Large intestine (tissue), 3 donors: Measurements from ENCODE around the gene ZNF879. TPM values are rescaled to one million over a fixed set of nuclear protein-coding genes. Genes with fewer than 3 reads are reported as not detected.

Source experiments
- DNase-seq, 2 donors: peaks; one replicate each; pipeline versions ENCODE4 v3.0.0 to v3.0.0-alpha.2; 2013
- H3K27ac ChIP-seq: one replicate; pipeline ENCODE4 v1.5.1; 2013; ENCODE audit warnings: low read length
- H3K27me3 ChIP-seq: 2 replicates; pipeline ENCODE4 v1.6.1; 2013; ENCODE audit warnings: low read length; ENCODE audit not compliant: control insufficient read depth, insufficient read depth
- H3K36me3 ChIP-seq: 2 replicates; pipeline ENCODE4 v1.6.1; 2013; ENCODE audit warnings: low read length; ENCODE audit not compliant: control insufficient read depth, insufficient read depth
- H3K4me1 ChIP-seq: one replicate; pipeline ENCODE4 v1.6.1; 2013; ENCODE audit warnings: low read length; ENCODE audit not compliant: control insufficient read depth, insufficient read depth
- H3K4me3 ChIP-seq: one replicate; pipeline ENCODE4 v1.5.1; 2013; ENCODE audit warnings: low read length
- H3K9me3 ChIP-seq: one replicate; pipeline ENCODE4 v1.6.1; 2013; ENCODE audit warnings: mild to moderate bottlenecking, low read depth, low read length, moderate library complexity; ENCODE audit not compliant: control insufficient read depth
- WGBS: methylation state at CpG from one replicate; pipeline ENCODE4 v1.1.5; 2013; ENCODE audit warnings: low lambda C conversion rate; ENCODE audit not compliant: insufficient coverage; 5-methylcytosine and 5-hydroxymethylcytosine counted together
- polyA plus RNA-seq: library from polyadenylated mRNA; unstranded; fragments of 120-200 nt; gene quantifications from one replicate; pipeline ENCODE4 v1.2.1, GENCODE V29; 2013

ZNF879 gene
- polyA plus RNA-seq, 1 donor: 3.8 TPM

GRCh38 chr5:178991190-178992145, 32.1 kb upstream of the ZNF879 start:
- no CpG with 5 or more reads among the region's 28 CpGs for WGBS
- Histone ChIP-seq H3K4me1 (no peaks in the 10 kb centered on the region), H3K4me3 (no peak overlapping the region), H3K9me3 (peaks cover 31% of the 10 kb centered on the region), H3K27me3 (peaks cover 37% of the 10 kb centered on the region), H3K36me3 (no peaks in the 10 kb centered on the region), H3K27ac (no peak overlapping the region)
- DNase-seq: no peak

DNA sequence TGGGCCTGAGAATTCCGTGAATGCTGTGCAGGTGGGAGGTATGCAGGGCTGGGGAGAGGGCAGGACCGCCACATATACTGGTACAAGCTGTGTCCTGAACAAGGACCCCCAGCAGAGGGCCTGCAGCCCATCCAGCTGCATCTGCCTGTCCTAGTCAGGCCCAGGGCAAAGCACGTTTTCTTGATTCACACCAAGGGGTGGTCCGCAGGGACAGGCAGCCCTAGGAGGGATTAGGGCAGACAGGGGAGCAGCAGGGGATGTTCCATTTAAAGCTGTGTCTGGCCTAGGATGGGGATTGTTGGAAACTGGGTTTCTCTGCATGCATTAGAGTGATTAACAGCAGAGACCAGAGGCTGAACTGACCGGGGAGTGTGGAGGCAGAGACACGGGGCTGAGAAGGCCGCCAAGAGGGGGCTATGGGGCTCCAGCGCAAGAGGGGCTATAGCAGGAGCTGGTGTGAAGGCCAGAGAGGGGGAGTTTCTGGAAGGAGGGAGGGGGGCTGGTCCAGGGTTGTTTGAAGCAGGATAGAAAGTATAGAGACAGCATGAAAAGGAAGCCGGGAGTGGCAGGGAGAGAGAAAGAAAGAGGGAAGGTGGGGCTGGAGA, 31.2 kb upstream of the ZNF879 start:
- H3K36me3 ChIP-seq: no peaks in the 10 kb centered on the region
- DNase-seq: no peak
- H3K9me3 ChIP-seq: peaks cover 27% of the 10 kb centered on the region
- no peak overlapping the region for H3K4me3 ChIP-seq
- H3K27ac ChIP-seq: no peak overlapping the region
- 17% methylated on average over 1 of the region's 9 CpGs for WGBS
- peaks cover 42% of the 10 kb centered on the region for H3K27me3 ChIP-seq
- H3K4me1 ChIP-seq: no peaks in the 10 kb centered on the region

DNA sequence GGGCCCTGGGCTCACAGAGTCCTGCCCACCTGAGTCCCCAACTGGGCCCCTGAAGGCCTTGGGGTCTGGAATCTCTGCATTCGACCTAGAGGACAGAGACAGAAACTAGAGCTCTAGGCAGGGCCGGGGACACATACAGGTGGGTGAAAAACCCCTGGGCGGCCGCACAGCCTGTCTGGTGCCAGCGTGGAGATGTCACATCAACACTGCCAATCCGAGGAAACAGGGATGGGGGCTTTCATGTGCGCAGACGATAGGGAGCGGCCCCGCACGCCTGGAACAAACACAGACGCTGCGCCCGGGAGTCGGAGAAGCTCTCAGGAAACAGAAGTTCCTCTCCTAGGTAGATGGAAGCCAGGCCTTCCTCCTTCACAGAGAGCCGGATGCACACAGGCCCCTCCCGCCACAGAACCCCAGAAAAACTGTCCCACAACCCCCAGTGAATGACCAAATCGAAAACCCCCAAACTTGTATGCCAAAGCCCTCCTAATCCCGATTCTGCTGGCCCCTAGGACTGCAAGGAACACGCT, 30.3 kb upstream of the ZNF879 start:
- WGBS: no CpG with 5 or more reads among the region's 20 CpGs
- H3K27ac ChIP-seq: no peak overlapping the region
- peaks cover 42% of the 10 kb centered on the region for H3K27me3 ChIP-seq
- H3K36me3 ChIP-seq: no peaks in the 10 kb centered on the region
- no peak for DNase-seq
- no peak overlapping the region for H3K4me3 ChIP-seq
- H3K4me1 ChIP-seq: no peaks in the 10 kb centered on the region
- peaks cover 25% of the 10 kb centered on the region for H3K9me3 ChIP-seq

DNA sequence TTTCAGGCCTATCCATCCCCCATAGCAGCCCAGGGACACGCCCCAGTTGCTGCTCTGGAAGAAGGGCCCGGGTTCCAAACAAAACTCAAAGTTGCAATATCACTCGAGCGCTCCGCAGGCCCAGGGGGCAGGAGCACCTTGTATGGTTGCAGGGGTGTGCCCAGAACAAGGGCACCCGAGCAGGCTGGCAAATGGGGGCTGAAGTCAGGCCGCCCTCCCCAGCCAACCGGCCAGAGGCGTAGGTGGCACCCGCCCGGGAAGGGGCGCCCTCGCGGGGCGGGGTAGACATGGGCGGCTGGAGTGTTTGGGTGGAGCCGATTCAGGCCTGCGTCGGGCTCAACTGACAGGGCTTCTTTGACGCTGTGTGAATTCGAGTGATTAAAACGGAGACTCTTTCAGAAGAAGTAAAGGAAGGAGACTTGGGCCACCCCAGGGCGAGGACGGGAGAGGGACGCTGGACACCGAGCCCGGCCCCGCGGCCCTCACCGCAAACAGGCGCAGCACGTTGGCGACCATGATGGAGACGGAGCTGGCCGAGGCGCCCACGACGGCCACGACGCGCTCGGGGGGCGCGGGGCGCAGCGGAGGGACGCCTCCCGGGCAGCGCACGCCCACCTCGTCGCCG, 29.5 kb upstream of the ZNF879 start:
- H3K36me3 ChIP-seq: no peaks in the 10 kb centered on the region
- DNase-seq: no peak
- peaks cover 18% of the 10 kb centered on the region for H3K9me3 ChIP-seq
- H3K27ac ChIP-seq: no peak overlapping the region
- H3K4me3 ChIP-seq: no peak overlapping the region
- WGBS: no CpG with 5 or more reads among the region's 53 CpGs
- no peaks in the 10 kb centered on the region for H3K4me1 ChIP-seq
- H3K27me3 ChIP-seq: peaks cover 42% of the 10 kb centered on the region

GRCh38 chr5:178994580-178995340, 28.8 kb upstream of the ZNF879 start, which contains the start of gene GRM6:
TSS of gene GRM6 (minus strand) at chr5:178995320. CDS start at chr5:178994944, 376 bp downstream.
- Histone ChIP-seq H3K36me3 (no peaks in the 10 kb centered on the region), H3K27ac (no peak within 1 kb of the TSS), H3K9me3 (peaks cover 15% of the 10 kb centered on the region), H3K4me1 (no peaks in the 10 kb centered on the region), H3K27me3 (peaks cover 42% of the 10 kb centered on the region), H3K4me3 (no peak within 1 kb of the TSS)
- no CpG with 5 or more reads among the region's 97 CpGs for WGBS
- peak in 1 of 2 donors; percentile 16 for DNase-seq

GRCh38 chr5:178995341-178995690, 28.3 kb upstream of the ZNF879 start:
- no peaks in the 10 kb centered on the region for H3K4me1 ChIP-seq
- H3K27me3 ChIP-seq: peaks cover 42% of the 10 kb centered on the region
- H3K9me3 ChIP-seq: peaks cover 13% of the 10 kb centered on the region
- no peak overlapping the region for H3K27ac ChIP-seq
- no peaks in the 10 kb centered on the region for H3K36me3 ChIP-seq
- DNase-seq: no peak
- 100% methylated on average over 1 of the region's 6 CpGs for WGBS
- no peak overlapping the region for H3K4me3 ChIP-seq

DNA sequence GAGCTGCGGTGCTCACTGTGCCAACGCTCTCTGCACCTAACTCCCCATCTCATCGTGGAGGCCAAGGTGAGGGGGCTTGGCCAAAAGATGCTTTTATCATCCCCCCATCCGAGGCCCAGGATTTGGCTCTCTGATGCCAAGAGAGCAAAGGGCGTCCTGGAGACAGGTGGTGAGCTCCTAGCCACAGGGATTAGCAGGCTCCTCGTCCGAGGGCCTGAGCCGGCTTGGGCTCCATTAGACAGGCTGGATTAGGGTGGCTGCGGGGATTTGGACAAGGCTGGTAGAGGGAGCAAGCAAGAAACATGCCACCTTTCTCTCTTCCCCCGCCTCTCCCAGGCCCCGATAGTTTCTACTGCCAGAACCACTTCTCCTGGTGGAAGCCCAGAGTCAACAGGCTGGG, 27.4 kb upstream of the ZNF879 start:
- Histone ChIP-seq H3K27ac (no peak overlapping the region), H3K4me1 (no peaks in the 10 kb centered on the region), H3K27me3 (peaks cover 42% of the 10 kb centered on the region), H3K9me3 (peaks cover 4% of the 10 kb centered on the region), H3K36me3 (no peaks in the 10 kb centered on the region), H3K4me3 (no peak overlapping the region)
- WGBS: no CpG with 5 or more reads among the region's 11 CpGs
- no peak for DNase-seq

DNA sequence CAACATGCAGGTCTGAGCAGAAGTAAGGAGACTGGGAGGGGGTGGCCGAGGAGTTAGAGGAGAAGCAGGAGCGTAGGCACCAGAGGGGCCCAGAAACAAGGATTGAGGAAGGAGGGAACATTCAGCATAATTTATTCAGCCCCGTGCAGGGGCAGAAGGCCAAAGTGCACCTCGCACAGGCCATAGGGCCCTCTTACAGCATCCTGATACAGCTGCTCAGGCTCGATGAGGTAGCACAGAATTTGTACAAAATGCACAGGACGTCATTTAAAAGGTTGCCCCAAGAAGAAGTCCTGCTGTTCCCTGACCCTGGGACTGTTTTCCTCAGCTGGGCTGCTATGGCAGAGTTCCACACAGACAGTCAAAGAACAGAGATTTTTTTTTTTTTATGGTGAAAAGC, 26.4 kb upstream of the ZNF879 start:
- WGBS: no CpG with 5 or more reads among the region's 6 CpGs
- peaks cover 5% of the 10 kb centered on the region for H3K9me3 ChIP-seq
- DNase-seq: no peak
- H3K27me3 ChIP-seq: peaks cover 42% of the 10 kb centered on the region
- no peaks in the 10 kb centered on the region for H3K4me1 ChIP-seq
- no peaks in the 10 kb centered on the region for H3K36me3 ChIP-seq
- no peak overlapping the region for H3K27ac ChIP-seq
- no peak overlapping the region for H3K4me3 ChIP-seq

DNA sequence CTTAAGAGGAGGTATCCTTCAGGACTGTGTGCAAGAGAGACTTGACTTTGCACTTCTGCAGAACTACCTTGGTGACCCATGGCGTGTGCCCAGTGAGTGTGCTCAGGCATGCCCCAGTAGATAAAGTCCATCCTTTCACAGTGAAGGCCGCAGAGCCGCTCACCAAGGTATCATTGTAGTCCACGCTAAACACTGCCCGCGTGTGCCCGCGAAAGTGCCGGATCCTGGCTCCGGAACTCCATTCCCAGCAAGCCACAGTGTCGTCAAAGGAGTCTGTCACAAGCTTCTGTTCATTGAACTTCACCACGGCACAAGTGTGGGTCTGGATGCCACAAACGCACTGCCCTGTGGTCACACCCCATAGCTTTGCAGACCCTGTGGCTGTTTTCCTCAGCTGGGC, 25.2 kb upstream of the ZNF879 start:
- Histone ChIP-seq H3K36me3 (no peaks in the 10 kb centered on the region), H3K27ac (no peak overlapping the region), H3K4me1 (no peaks in the 10 kb centered on the region), H3K9me3 (peaks cover 5% of the 10 kb centered on the region), H3K4me3 (no peak overlapping the region), H3K27me3 (peaks cover 30% of the 10 kb centered on the region)
- no CpG with 5 or more reads among the region's 13 CpGs for WGBS
- no peak for DNase-seq

DNA sequence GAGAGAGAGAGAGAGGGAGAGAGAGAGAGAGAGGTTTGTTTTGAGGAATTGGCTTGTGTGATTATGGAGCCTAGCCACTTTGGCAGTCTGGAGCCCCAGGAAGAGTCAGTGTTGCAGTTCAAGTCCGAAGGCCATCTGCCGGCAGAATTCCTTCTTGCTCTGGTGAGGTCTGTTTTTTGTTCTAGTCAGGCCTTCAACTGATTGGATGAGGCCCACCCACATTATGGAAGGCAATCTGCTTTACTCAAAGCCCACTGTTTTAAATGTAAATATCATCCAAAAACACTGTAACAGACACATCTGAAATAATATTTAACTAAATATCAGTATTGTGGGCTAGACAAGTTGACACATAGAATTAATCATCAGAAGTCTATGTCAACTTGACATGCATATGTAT, 17.0 kb upstream of the ZNF879 start:
- Histone ChIP-seq H3K4me3 (no peak overlapping the region), H3K27ac (no peak overlapping the region), H3K9me3 (peaks cover 2% of the 10 kb centered on the region), H3K36me3 (no peaks in the 10 kb centered on the region), H3K27me3 (no peaks in the 10 kb centered on the region), H3K4me1 (no peaks in the 10 kb centered on the region)
- WGBS: no CpG with 5 or more reads among the region's 2 CpGs
- DNase-seq: no peak
